IMR-90 (cell line): ENCODE results near the gene FDCSP. TPM values are rescaled to one million over a fixed set of nuclear protein-coding genes. Genes with fewer than 3 reads are reported as not detected.

ENCODE experiments used
- ATAC-seq: fragments of 200-7000 bp; cut with Tn5 transposase; 2 replicates; pipeline ENCODE4 v1.9.1; 2020; ENCODE audit warnings: low read depth, mild to moderate bottlenecking, moderate library complexity
- BruUV-seq: library from RNA; stranded (reverse); fragments of 400-500 nt; replicated peaks from 2 replicates; lab custom pipeline; 2021; lab: Mats Ljungman, UMichigan
- CTCF ChIA-PET: fragments of 300-600 bp; formaldehyde crosslinking; extraction: SDS; loops from one replicate; lab custom pipeline; 2021; ENCODE audit warnings: antibody characterized with exemption; lab: Yijun Ruan, JAX
- POLR2A ChIA-PET: fragments of 300-600 bp; sonication (Branson Sonifier 250); formaldehyde crosslinking; loops from one replicate; lab custom pipeline; 2022; ENCODE audit warnings: antibody characterized with exemption; ENCODE audit not compliant: unreplicated experiment; lab: Charles Lee
- DNase-seq: peaks from one replicate; pipeline ENCODE4 v3.0.0; 2013
- H2AFZ ChIP-seq: replicated peaks from 2 replicates; pipeline ENCODE3; 2013; ENCODE audit warnings: low read length, mild to moderate bottlenecking; ENCODE audit not compliant: poor library complexity
- H2AK5ac ChIP-seq: 2 replicates; pipeline ENCODE4 v1.6.1; 2013; ENCODE audit warnings: low read depth, low read length, inconsistent platforms
- H2AK9ac ChIP-seq: replicated peaks from 2 replicates; pipeline ENCODE3; 2013; ENCODE audit warnings: mild to moderate bottlenecking, low read depth, low read length, moderate library complexity; ENCODE audit not compliant: poor library complexity
- H2BK120ac ChIP-seq: 2 replicates; pipeline ENCODE4 v1.6.1; 2013; ENCODE audit warnings: low read depth, low read length, inconsistent platforms
- H2BK15ac ChIP-seq: 3 replicates; pipeline ENCODE4 v1.6.1; 2013; ENCODE audit warnings: low read depth, low read length, inconsistent platforms
- H2BK20ac ChIP-seq: 2 replicates; pipeline ENCODE4 v1.6.1; 2013; ENCODE audit warnings: low read depth, mild to moderate bottlenecking, inconsistent platforms, low read length, moderate library complexity
- H2BK5ac ChIP-seq: 2 replicates; pipeline ENCODE4 v1.6.1; 2013; ENCODE audit warnings: mild to moderate bottlenecking, low read depth, low read length, inconsistent platforms; ENCODE audit not compliant: poor library complexity, severe bottlenecking
- H3K14ac ChIP-seq: replicated peaks from 2 replicates; pipeline ENCODE4 v1.6.1; 2013; ENCODE audit warnings: low read depth, low read length, inconsistent platforms
- H3K18ac ChIP-seq: 2 replicates; pipeline ENCODE4 v1.6.1; 2013; ENCODE audit warnings: low read depth, low read length, control low read depth
- H3K23ac ChIP-seq: 2 replicates; pipeline ENCODE4 v1.6.1; 2013; ENCODE audit warnings: low read depth, low read length, inconsistent platforms
- H3K27ac ChIP-seq: 2 replicates; pipeline ENCODE4 v1.5.1; 2013; ENCODE audit warnings: mild to moderate bottlenecking, control low read depth, low read length; ENCODE audit not compliant: insufficient read depth
- H3K27me3 ChIP-seq: 2 replicates; pipeline ENCODE4 v1.6.1; 2013; ENCODE audit warnings: low read length; ENCODE audit not compliant: control insufficient read depth, insufficient read depth
- H3K36me3 ChIP-seq: 2 replicates; pipeline ENCODE4 v1.6.1; 2013; ENCODE audit warnings: low read length, mixed read lengths; ENCODE audit not compliant: control insufficient read depth, insufficient read depth
- H3K4ac ChIP-seq: 2 replicates; pipeline ENCODE4 v1.6.1; 2013; ENCODE audit warnings: low read depth, low read length, inconsistent platforms
- H3K4me1 ChIP-seq: 2 replicates; pipeline ENCODE4 v1.6.1; 2013; ENCODE audit warnings: low read length, mixed read lengths; ENCODE audit not compliant: control insufficient read depth, insufficient read depth
- H3K4me2 ChIP-seq: 2 replicates; pipeline ENCODE4 v1.6.1; 2013; ENCODE audit warnings: low read depth, mild to moderate bottlenecking, control low read depth, low read length, moderate library complexity
- H3K4me3 ChIP-seq: 2 replicates; pipeline ENCODE4 v1.5.1; 2013; ENCODE audit warnings: low read depth, mild to moderate bottlenecking, control low read depth, low read length, moderate library complexity; ENCODE audit not compliant: insufficient read depth
- H3K56ac ChIP-seq: 2 replicates; pipeline ENCODE4 v1.6.1; 2013; ENCODE audit warnings: low read length, inconsistent platforms; ENCODE audit not compliant: insufficient read depth; ENCODE audit errors: extremely low read depth
- H3K79me1 ChIP-seq, 2 experiments: 2 replicates each; pipeline ENCODE4 v1.6.1; 2013; ENCODE audit warnings: low read length in 2 of 2, inconsistent platforms in 1 of 2, low read depth in 1 of 2
- H3K9ac ChIP-seq: 2 replicates; pipeline ENCODE4 v1.6.1; 2013; ENCODE audit warnings: low read depth, low read length, control low read depth
- H3K9me1 ChIP-seq: 2 replicates; pipeline ENCODE4 v1.6.1; 2013; ENCODE audit warnings: low read length, inconsistent platforms; ENCODE audit not compliant: insufficient read depth
- H3K9me3 ChIP-seq: 2 replicates; pipeline ENCODE4 v1.6.1; 2013; ENCODE audit warnings: low read length; ENCODE audit not compliant: control insufficient read depth, insufficient read depth
- H4K20me1 ChIP-seq: 2 replicates; pipeline ENCODE4 v1.6.1; 2013; ENCODE audit warnings: low read length, inconsistent platforms; ENCODE audit not compliant: insufficient read depth
- H4K5ac ChIP-seq: 2 replicates; pipeline ENCODE4 v1.6.1; 2013; ENCODE audit warnings: mild to moderate bottlenecking, low read depth, low read length, control low read depth
- H4K8ac ChIP-seq, 2 experiments: 2 replicates each; pipeline ENCODE4 v1.6.1; 2013; ENCODE audit warnings: low read depth in 2 of 2, low read length in 2 of 2, control low read depth in 1 of 2, inconsistent platforms in 1 of 2
- H4K91ac ChIP-seq: 2 replicates; pipeline ENCODE4 v1.6.1; 2013; ENCODE audit warnings: low read depth, low read length, inconsistent platforms; ENCODE audit not compliant: insufficient read depth
- RCOR1 ChIP-seq: IDR thresholded peaks from 2 replicates; pipeline ENCODE4 v1.6.1; 2012; ENCODE audit warnings: mild to moderate bottlenecking, low read length, improper control_type of control experiment; ENCODE audit not compliant: insufficient replicate concordance
- SMC3 ChIP-seq: fragments of 150-350 bp; IDR thresholded peaks from 2 replicates; pipeline ENCODE4 v1.6.1; 2016; ENCODE audit warnings: low read depth, mild to moderate bottlenecking, antibody characterized with exemption, low read length, moderate library complexity
- WGBS, 2 experiments: methylation state at CpG; one replicate each; pipeline versions ENCODE4 v1.1.5 to v1.1.7; 2013; ENCODE audit warnings: missing lambda C conversion rate in 2 of 2; ENCODE audit not compliant: insufficient read length in 1 of 2; ENCODE audit errors: extremely low coverage in 2 of 2; 5-methylcytosine and 5-hydroxymethylcytosine counted together
- dilution Hi-C: fragments of 300-500 bp; cut with HindIII; formaldehyde crosslinking; loops from one replicate; pipeline ENCODE4 v1.14.3; 2018; ENCODE audit warnings: low sequenced_read_pairs; ENCODE audit not compliant: unreplicated experiment
- in situ Hi-C: fragments of 300-500 bp; cut with MboI; formaldehyde crosslinking; loops from 3 replicates; pipeline ENCODE4 v1.14.3; 2019; ENCODE audit warnings: low sequenced_read_pairs, inconsistent platforms, mixed read lengths
- intact Hi-C: fragments of 100-400 bp; cut with micrococcal nuclease; formaldehyde crosslinking; loops from 2 replicates; pipeline ENCODE4 v1.10.0; 2022
- polyA plus RNA-seq, 3 experiments: library from polyadenylated mRNA; depleted of rRNA; stranded (reverse); fragments of >200 nt; gene quantifications; 2 replicates each; pipeline ENCODE4 v1.2.3, GENCODE V29; 2012; ENCODE audit warnings: low replicate concordance in 1 of 3
- total RNA-seq: library from RNA; depleted of rRNA; stranded (reverse); fragments of >200 nt; gene quantifications from 2 replicates; pipeline ENCODE4 v1.2.3, GENCODE V29; 2012

The FDCSP gene
- total and polyA plus RNA-seq, 2 of the 4 experiments (the other 2 are of a cell fraction): not detected

DNA sequence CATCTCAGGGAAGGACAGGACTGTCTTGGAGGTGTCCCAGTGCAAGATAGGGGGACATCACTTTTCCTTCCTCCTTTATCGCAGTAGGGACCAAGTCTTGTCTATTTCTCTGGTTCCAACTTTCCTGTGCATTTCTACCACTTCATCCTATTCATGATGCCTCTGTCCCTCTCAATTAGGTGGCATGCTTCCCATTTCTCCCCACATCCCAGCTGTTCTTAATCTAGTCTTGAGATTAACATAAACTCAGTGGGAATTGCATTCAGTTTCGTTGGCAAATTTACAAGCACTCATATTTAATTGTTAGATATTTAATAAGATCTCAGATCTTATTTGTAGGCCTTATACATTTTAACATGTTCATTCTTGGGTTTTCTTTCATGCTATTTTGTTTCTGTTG is 46.1 kb upstream of the FDCSP start:
- CTCF ChIA-PET: interaction anchor here (0.5 kb wide), 1 partner anchor 266 kb away, joined by 3 read pairs; no protein-coding TSS in a partner anchor

More for the DNA sequence above, 46.1 kb upstream of the FDCSP start:
- DNase-seq (no peak), ATAC-seq (no peak)
- H3K4me2 ChIP-seq: no peak overlapping the region
- POLR2A ChIA-PET: no interaction called here
- H3K36me3 ChIP-seq: no peaks in the 10 kb centered on the region
- no peak overlapping the region for H3K14ac ChIP-seq
- no peak overlapping the region for H4K5ac ChIP-seq
- H3K9me3 ChIP-seq: no peaks in the 10 kb centered on the region
- no peak overlapping the region for H2BK120ac ChIP-seq
- no peak overlapping the region for H2AK9ac ChIP-seq
- BruUV-seq: no TSS peak
- no peaks in the 10 kb centered on the region for H3K27me3 ChIP-seq
- dilution Hi-C loops (no loop called here), in situ Hi-C loops (loop anchor here (10.0 kb wide), 1 partner anchor 495 kb away; no protein-coding TSS in a partner anchor), intact Hi-C loops (loop anchor here (5.0 kb wide), 1 partner anchor 493 kb away; no protein-coding TSS in a partner anchor)
- H3K9ac ChIP-seq: no peak overlapping the region
- no peak overlapping the region for H4K8ac ChIP-seq
- H2BK15ac ChIP-seq: no peak overlapping the region
- H3K4me3 ChIP-seq: no peak overlapping the region
- no peak overlapping the region for H3K56ac ChIP-seq
- 20% methylated on average over 1 of the region's 2 CpGs; no CpG with 5 or more reads in 1 of the 2 experiments for WGBS, 2 experiments
- H2BK20ac ChIP-seq: no peak overlapping the region
- H4K91ac ChIP-seq: no peak overlapping the region
- H3K9me1 ChIP-seq: no peaks in the 10 kb centered on the region
- H3K18ac ChIP-seq: no peak overlapping the region
- H2BK5ac ChIP-seq: no peak overlapping the region
- TF ChIP-seq SMC3: no peak
- no peak for TF ChIP-seq RCOR1
- H2AFZ ChIP-seq: no peak overlapping the region
- H3K4ac ChIP-seq: no peak overlapping the region
- no peaks in the 10 kb centered on the region for H4K20me1 ChIP-seq
- no peak overlapping the region for H3K27ac ChIP-seq
- H3K23ac ChIP-seq: no peak overlapping the region
- H2AK5ac ChIP-seq: no peak overlapping the region
- H3K79me1 ChIP-seq: no peaks in the 10 kb centered on the region
- no peaks in the 10 kb centered on the region for H3K4me1 ChIP-seq
